Activated effector memory CD4-positive, alpha-beta T cell treated with anti-CD3 and anti-CD28 coated beads, Interleukin-2, amount 50 U/mL, for 16 hours (primary cell): ENCODE results near the gene RTP5.
"Not testable (repeated sequence)": the region's sequence is repeated elsewhere in the genome, so short reads cannot be mapped to it uniquely, and the experiment has no call there.

ENCODE experiments used
- DNase-seq: peaks from one replicate; pipeline ENCODE4 v3.0.0-alpha.2; 2020

RTP5 gene

GRCh38 chr2:241869087-241869961 is at the start of gene RTP5:
TSS of gene RTP5 (plus strand) at chr2:241869729. CDS start at chr2:241869757, 28 bp downstream.
- DNase-seq = no peak

- not testable (repeated sequence) for DNase-seq
Measured at GRCh38 chr2:241819947-241820624, 49.4 kb upstream of the RTP5 start.

GRCh38 chr2:241820625-241821384 is 48.7 kb upstream of the RTP5 start:
- DNase-seq = peak; percentile 53

- no peak for DNase-seq
Measured at GRCh38 chr2:241821460-241822263, 47.9 kb upstream of the RTP5 start.

DNA sequence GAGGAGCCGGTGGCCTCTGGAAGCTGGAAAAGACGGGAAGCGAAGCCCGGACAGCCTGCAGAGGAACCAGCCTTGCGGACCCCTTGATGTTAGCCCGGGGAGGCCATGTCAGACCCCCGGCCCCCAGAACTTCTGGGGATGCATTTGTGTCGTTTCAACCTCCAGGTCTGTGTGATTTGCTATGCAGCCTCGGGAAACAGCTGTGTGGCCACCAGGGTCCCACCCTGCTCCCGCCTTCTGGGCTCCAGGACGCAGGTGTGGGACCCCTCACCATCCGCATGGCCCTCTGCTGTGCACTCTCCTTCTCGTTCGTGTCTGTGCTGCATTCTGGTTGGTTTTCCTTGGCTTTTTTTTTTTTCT is 47.3 kb upstream of the RTP5 start:
- no peak for DNase-seq

GRCh38 chr2:241823531-241824437 is 45.7 kb upstream of the RTP5 start:
- peak; percentile 54 for DNase-seq

GRCh38 chr2:241827394-241827793 is 42.1 kb upstream of the RTP5 start:
- no peak for DNase-seq

DNA sequence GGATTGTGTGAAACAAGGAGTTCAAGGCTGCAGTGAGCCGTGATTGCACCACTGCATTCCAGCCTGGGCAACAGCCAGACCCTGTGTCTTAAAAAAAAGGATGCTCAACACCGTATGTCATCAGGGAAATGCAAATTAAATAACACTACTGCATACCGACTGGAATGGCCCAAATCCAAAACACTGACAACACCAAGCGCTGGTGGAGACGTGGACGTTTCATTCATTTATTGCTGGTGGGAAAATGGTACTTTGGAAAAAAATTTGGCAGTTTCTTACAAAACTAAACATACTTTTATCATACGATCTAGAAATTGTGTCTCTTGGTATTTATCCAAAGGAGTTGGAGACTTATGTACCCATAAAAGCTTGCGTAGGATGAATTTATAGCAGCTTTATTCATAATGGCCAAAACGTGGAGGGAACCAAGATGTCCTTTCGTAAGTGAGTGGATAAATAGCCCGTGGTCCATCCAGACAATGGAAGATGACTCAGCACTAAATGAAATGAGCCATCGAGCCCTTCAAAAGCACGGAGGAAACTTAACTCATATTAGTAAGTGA is 36.3 kb upstream of the RTP5 start:
- no peak for DNase-seq

DNA sequence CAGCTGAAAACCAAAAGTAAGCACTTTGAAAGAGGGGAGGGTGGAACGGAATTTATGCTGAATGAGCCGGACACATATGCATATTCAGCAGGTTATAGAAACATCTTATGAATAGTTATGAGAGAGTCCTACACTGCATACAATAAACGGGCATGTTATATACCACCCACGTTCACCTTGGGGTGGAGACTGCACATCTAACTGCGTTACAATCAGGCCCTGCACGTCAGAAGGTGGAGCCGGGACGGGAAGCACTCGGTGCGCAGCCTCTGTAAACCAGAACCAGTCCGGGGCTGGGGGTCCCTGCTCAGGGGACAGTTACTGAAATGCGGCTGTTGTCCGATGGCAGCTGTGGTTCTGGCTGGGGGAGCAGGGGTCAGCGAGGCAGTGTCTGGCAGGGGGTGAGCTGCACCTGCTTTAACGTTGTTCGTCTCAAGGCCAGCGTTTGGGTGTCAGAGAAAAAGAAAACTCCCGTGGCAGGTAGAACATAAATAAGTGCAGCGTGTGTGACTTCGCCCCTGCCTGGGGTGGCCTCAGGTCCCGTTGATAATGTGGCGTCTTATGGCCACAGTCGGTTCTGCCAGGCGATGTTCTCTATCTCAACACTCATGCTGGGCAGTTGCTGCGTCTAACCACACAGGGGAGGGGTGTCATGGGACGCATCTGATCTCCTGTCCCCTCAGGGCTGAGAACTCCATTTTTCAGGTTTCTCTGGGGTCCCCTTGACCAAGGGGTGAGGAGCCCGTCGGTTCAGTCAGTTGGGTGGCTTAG is 35.6 kb upstream of the RTP5 start:
- not testable (repeated sequence) for DNase-seq

DNA sequence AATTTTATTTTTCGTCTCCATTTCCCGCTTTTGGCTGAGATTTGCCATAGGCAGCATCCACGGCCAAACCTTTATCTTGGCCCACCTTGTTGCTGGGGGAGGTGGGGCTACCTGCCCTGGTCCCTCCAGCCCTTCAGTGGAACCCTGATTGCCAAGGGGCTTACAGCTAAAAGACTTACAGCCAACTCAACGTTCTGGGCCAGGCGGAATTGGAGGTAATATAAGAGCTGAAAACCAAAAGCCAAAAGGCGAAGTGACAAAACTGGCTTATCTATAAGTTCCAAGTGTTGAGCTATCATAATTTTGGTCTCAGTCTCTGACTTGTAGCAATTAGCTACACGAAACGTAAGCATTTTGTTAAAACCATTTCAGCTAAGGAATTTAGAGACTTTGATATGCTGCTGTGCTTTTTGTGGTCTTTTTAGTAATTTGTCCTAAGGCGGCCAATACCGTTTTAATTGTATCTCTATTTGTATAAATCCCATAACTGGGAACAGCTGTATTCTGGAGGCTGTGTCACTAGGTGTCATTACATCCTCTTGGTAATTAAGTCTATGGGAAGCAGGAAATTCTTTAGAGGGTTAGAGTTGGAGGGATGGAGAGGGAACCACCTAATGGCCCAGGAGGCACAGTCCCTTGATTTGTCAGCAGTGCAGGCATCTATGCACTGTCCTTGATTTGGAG is 34.9 kb upstream of the RTP5 start:
- DNase-seq = no peak

DNA sequence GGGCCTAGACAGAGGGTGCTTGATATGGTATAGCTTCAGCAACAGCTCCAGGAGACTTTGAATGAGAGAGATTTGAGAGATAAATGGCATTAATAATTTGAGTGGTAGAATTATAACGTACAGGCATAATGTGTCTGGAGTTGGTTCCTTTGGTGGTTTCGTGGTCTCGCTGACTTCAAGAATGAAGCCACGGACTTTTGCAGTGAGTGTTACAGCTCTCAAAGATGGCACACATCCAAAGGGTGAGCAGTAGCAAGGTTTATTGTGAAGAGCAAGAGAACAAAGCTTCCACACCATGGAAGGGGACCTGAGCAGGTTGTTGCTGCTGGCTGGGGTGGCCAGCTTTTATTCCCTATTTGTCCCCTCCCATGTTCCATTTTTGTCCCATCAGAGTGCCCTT is 33.9 kb upstream of the RTP5 start:
- no peak for DNase-seq

DNA sequence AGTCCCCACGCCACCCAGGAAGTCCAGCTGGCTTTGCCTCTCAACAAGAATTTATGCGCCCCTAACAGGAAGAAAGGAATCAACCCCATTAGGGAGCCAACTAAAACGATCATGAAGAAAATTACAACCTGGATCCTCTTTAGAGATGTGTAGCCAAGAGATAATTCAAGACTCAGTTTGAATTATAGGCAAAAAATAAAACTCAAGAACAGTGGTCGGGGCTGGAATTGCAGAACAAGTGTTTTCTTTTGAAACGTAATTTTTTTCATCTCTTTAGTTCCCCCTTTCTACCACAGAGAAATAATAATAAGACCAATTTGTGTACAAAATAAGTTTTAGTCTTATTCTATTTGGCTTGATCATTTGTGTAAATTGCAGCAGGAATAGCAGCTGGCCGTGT is 33.2 kb upstream of the RTP5 start:
- no peak for DNase-seq

DNA sequence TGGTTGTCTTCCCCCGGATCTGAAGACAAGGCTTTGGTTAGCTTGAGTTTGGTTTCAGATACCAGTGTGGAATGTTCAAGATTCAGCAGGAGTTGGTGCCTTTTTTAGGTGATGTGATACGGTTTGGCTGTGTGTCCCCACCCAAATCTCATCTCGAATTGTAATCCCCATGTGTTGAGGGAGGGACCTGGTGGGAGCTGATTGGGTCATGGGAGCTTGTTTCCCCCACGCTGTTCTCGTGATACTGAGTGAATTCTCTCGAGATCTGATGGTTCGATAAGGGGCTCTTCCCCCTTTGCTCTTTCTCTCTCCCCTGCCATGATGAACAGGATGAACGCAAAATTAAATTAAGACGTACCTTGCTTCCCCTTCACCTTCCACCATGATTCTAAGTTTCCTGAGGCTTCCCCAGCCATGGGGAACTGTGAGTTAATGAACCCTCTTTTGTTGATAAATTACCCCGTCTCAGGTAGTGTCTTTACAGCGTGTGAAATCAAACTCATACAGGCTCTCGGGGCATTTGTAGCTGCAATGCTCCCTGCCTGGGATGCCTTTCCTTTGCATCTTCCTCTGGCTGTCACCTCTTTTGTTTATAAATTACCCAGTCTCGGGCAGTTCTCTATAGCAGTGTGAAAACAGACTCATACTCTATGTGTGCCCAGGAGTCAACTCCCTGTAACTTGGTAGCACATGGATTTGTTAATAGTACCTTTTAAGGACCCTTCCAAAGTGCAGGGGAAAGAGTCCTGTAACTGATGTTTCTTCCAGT is 32.1 kb upstream of the RTP5 start:
- no peak for DNase-seq

DNA sequence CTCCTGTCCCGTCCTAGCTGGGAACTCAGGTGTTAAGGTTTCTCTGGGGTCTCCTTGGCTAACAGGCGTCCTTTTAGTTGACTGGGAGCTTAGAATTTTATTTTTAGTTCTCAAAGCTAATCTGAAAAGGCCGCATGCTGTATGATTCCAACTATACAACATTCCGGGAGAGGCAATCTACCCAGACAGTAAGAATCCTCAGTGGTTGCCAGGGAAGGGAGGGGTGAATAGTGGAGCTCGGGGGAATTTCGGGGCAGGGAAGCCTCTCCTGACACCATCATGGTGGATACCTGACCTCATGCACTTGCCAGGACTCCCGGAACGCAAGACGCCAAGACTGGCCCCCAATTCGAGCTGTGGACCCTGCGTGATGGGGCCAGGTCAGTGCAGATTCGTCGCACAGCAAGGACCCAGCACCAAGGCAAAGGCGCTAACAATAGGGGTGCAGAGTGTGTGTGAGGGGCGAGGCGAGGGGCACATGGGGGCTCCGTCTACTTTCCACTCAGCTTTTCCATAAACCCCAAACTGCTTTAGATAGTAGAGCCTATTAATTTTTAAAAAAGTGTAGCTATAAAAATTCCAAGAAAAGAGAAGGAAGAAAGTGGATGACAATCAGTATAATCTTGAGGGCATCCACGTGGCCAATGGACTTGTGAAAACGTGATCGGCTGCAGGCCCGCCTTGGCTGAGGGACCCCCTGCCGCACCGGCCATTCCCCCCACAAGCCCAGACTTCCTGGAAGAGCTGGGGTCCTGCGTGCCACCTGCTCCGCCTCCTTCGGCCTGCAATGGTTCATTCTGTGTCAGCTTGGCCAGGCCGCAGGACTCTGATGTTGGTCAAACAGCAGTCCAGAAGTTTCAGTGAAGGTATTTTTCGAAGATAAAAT is 28.1 kb upstream of the RTP5 start:
- DNase-seq = no peak

DNA sequence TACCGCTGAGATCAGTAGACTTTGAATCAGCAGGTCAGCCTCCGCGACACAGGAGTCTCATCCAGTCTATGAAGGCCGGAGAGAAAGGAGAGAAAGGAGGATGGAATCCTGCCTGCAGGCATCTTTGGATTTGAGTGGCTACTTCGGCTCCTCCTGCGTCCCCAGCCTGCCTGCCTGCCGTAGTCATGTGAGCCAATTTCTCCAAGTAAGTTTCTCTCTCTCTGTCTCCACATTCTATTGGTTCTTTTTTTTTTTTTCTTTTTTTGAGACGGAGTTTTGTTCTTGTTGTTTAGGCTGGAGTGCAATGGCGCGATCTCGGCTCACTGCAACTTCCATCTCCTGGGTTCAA is 27.5 kb upstream of the RTP5 start:
- DNase-seq = no peak

DNA sequence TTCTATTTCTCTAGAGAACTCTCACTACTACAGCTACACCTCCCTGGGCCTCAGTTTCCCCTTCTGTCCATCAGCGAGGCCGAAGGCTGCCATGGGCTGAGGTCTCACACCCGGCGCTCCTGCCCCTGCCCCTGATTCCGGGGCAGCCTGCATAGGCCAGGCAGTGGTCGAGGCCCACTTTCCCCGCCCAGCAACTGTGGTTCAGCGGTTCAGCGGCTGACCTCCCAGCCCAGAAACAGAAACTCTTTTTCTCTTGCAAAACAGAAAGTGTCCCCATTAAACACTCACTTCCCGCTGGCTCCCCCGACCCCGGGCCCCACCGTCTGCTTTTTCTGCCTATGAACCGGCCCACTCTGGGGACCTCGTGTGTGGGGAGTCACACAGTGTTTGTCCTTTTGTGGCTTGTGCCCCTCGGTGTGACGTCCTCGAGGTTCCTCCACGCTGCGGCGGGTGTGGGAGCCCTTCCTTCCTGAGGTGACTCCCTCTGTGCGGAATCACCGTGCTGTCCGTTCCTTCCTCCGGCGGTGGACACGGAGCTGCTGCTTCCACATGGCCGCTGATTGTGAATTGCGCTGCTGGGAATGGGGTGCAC is 26.8 kb upstream of the RTP5 start:
- DNase-seq = peak; percentile 80

GRCh38 chr2:241843321-241844065 is 26.0 kb upstream of the RTP5 start:
- DNase-seq = no peak
